ENCODE results near the gene CHPT1. TPM values are rescaled to one million over a fixed set of nuclear protein-coding genes. Genes with fewer than 3 reads are reported as not detected.

CHPT1 gene
- total RNA-seq, 4 donors from 2014 or later: 160 to 272 (median 228) TPM

GRCh38 chr12:101698800-101699347 lies 1.4 kb downstream of the CHPT1 start:
- Histone ChIP-seq H3K4me3 (peak overlapping the region; percentile 91 to 99 (median 96)), H3K27ac (peak overlapping the region; percentile 94 to 98 (median 96)), H3K27me3 (no peaks in the 10 kb centered on the region), H3K4me1 (peaks cover 0 to 64% (median 41%) of the 10 kb centered on the region in 4 donors), H3K36me3 (no peaks in the 10 kb centered on the region), H3K9me3 (no peaks in the 10 kb centered on the region)
- 65 to 66% methylated on average over 12 of the region's 12 CpGs for WGBS, 2 donors
- TF ChIP-seq EP300 (IDR thresholded peaks at IDR 0.05) (no peak), POLR2A (IDR thresholded peaks at IDR 0.05) (no peak), CTCF (IDR thresholded peaks at IDR 0.05) (peak in 2 of 5 experiments; percentile 26 to 34)
- DNase-seq (ENCODE audit: low spot score in 2 of 2): no peak

- no peaks in the 10 kb centered on the region for H3K36me3 ChIP-seq
- H3K4me3 ChIP-seq: peak overlapping the region in 2 of 4 donors; percentile 6 to 99
- peak overlapping the region in 2 of 4 donors; percentile 94 to 98 for H3K27ac ChIP-seq
- H3K9me3 ChIP-seq: no peaks in the 10 kb centered on the region
- peaks cover 0 to 63% (median 41%) of the 10 kb centered on the region in 4 donors for H3K4me1 ChIP-seq
- no peaks in the 10 kb centered on the region for H3K27me3 ChIP-seq
- 80 to 93% methylated on average over 2 of the region's 2 CpGs for WGBS, 2 donors
- TF ChIP-seq POLR2A (IDR thresholded peaks at IDR 0.05): no peak
- no peak for TF ChIP-seq CTCF (IDR thresholded peaks at IDR 0.05)
- no peak for TF ChIP-seq EP300 (IDR thresholded peaks at IDR 0.05)
- no peak for DNase-seq (ENCODE audit: low spot score in 2 of 2)
These were observed 2.9 kb downstream of the CHPT1 start for GRCh38 chr12:101700299-101700820.

GRCh38 chr12:101703487-101703886 lies 6.0 kb downstream of the CHPT1 start:
- no peak for DNase-seq (ENCODE audit: low spot score in 2 of 2)
- WGBS, 2 donors: 85 to 88% methylated on average over 3 of the region's 3 CpGs
- H3K4me3 ChIP-seq: no peak overlapping the region
- peak overlapping the region in 1 of 4 donors; percentile 8 for H3K27ac ChIP-seq
- peaks cover 0 to 66% (median 34%) of the 10 kb centered on the region in 4 donors for H3K4me1 ChIP-seq
- H3K36me3 ChIP-seq: no peaks in the 10 kb centered on the region
- no peaks in the 10 kb centered on the region for H3K9me3 ChIP-seq
- TF ChIP-seq POLR2A (IDR thresholded peaks at IDR 0.05): no peak
- TF ChIP-seq CTCF (IDR thresholded peaks at IDR 0.05): no peak
- TF ChIP-seq EP300 (IDR thresholded peaks at IDR 0.05): no peak
- no peaks in the 10 kb centered on the region for H3K27me3 ChIP-seq

- H3K36me3 ChIP-seq: no peaks in the 10 kb centered on the region
- H3K4me3 ChIP-seq: no peak overlapping the region
- no peaks in the 10 kb centered on the region for H3K9me3 ChIP-seq
- DNase-seq (ENCODE audit: low spot score in 2 of 2): no peak
- TF ChIP-seq EP300 (IDR thresholded peaks at IDR 0.05) (no peak), CTCF (IDR thresholded peaks at IDR 0.05) (no peak), POLR2A (IDR thresholded peaks at IDR 0.05) (no peak)
- 96 to 97% methylated on average over 1 of the region's 1 CpG for WGBS, 2 donors
- H3K27me3 ChIP-seq: no peaks in the 10 kb centered on the region
- no peak overlapping the region for H3K27ac ChIP-seq
- peaks cover 0 to 54% (median 16%) of the 10 kb centered on the region in 4 donors for H3K4me1 ChIP-seq
These were observed 9.0 kb downstream of the CHPT1 start for GRCh38 chr12:101706403-101706802.

GRCh38 chr12:101707131-101707782 lies 9.8 kb downstream of the CHPT1 start:
- H3K27me3 ChIP-seq: no peaks in the 10 kb centered on the region
- TF ChIP-seq POLR2A (IDR thresholded peaks at IDR 0.05) (no peak), CTCF (IDR thresholded peaks at IDR 0.05) (no peak), EP300 (IDR thresholded peaks at IDR 0.05) (no peak)
- peaks cover 0 to 54% (median 10%) of the 10 kb centered on the region in 4 donors for H3K4me1 ChIP-seq
- no peaks in the 10 kb centered on the region for H3K36me3 ChIP-seq
- H3K9me3 ChIP-seq: no peaks in the 10 kb centered on the region
- DNase-seq (ENCODE audit: low spot score in 2 of 2): no peak
- H3K4me3 ChIP-seq: no peak overlapping the region
- H3K27ac ChIP-seq: no peak overlapping the region
